Upper lobe of right lung (tissue), 1 donor: ENCODE results near the gene GRIK2. TPM values are rescaled to one million over a fixed set of nuclear protein-coding genes. Genes with fewer than 3 reads are reported as not detected.
A peak's percentile ranks its signal among the peaks of the same experiment; 100 is the strongest.

Experiments
- ATAC-seq: fragments of 200-7000 bp; cut with Tn5 transposase; one replicate; pipeline ENCODE4 v1.9.1; 2020; ENCODE audit warnings: mild to moderate bottlenecking, moderate library complexity
- DNase-seq: peaks from one replicate; pipeline ENCODE4 v3.0.0-alpha.2; 2020
- H3K27ac ChIP-seq: fragments of 200-600 bp; one replicate; pipeline ENCODE4 v1.8.0; 2022
- H3K27me3 ChIP-seq: fragments of 200-600 bp; one replicate; pipeline ENCODE4 v1.8.0; 2022; ENCODE audit warnings: mild to moderate bottlenecking
- H3K36me3 ChIP-seq: fragments of 200-600 bp; one replicate; pipeline ENCODE4 v1.8.0; 2022
- H3K4me1 ChIP-seq: fragments of 200-600 bp; one replicate; pipeline ENCODE4 v1.8.0; 2022
- H3K4me3 ChIP-seq: fragments of 200-600 bp; one replicate; pipeline ENCODE4 v1.8.0; 2022; ENCODE audit warnings: mild to moderate bottlenecking
- H3K9me3 ChIP-seq: fragments of 200-600 bp; one replicate; pipeline ENCODE4 v1.8.0; 2022
- intact Hi-C: fragments of 100-400 bp; cut with DNase I; formaldehyde crosslinking; loops from one replicate; pipeline ENCODE4 v1.11.0; 2022
- total RNA-seq: library from RNA; stranded (reverse); fragmentation: NEBNext Ultra II Directional; extraction: Animal tissue kit (Norgen Biotek cat#: 25700); gene quantifications from one replicate; pipeline ENCODE4 v1.2.1, GENCODE V29; 2021
- TF ChIP-seq, protein P1 (sequence below): fragments of 200-600 bp; IDR thresholded peaks from one replicate; pipeline ENCODE4 v1.8.0; 2022; ENCODE audit warnings: antibody characterized with exemption
- donor health status: DM: no; HTN: yes; CAD: no; lungs with severe emphysema.

The GRIK2 gene
- total RNA-seq, 1 donor from 2014 or later, result 0.38 TPM

DNA sequence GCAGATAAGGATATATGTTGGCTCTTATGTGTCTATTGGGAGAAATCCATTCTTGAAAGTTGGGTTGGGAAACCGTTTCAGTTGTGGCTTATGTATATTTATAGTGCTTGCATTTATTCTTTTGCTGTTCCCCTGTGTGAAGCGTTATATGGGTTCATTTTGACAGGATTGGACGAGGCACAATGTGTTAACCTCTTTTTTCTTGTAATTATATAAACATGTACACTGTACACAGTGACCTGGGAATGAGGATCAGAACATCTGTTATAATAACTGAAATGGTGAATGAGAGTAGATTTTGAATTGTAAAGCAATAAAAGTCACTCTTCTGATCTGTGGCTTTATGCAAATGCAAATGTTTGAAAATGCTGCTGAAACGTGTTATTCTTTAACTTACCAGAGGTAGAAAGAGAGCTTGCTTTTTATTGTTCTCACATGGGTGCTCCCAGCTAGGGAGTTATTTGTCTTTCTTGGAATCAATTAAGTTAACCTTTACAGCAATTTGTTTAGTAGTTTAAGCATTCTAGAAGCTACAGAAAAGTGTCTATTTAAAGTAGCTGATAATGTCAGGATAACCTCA is 213.7 kb downstream of the GRIK2 start:
- no peak for ATAC-seq
- H3K36me3 ChIP-seq, result no peaks in the 10 kb centered on the region
- no peaks in the 10 kb centered on the region for H3K9me3 ChIP-seq
- intact Hi-C loops, result no loop called here
- DNase-seq, result no peak
- H3K27me3 ChIP-seq, result no peaks in the 10 kb centered on the region
- TF ChIP-seq, protein P1, sequence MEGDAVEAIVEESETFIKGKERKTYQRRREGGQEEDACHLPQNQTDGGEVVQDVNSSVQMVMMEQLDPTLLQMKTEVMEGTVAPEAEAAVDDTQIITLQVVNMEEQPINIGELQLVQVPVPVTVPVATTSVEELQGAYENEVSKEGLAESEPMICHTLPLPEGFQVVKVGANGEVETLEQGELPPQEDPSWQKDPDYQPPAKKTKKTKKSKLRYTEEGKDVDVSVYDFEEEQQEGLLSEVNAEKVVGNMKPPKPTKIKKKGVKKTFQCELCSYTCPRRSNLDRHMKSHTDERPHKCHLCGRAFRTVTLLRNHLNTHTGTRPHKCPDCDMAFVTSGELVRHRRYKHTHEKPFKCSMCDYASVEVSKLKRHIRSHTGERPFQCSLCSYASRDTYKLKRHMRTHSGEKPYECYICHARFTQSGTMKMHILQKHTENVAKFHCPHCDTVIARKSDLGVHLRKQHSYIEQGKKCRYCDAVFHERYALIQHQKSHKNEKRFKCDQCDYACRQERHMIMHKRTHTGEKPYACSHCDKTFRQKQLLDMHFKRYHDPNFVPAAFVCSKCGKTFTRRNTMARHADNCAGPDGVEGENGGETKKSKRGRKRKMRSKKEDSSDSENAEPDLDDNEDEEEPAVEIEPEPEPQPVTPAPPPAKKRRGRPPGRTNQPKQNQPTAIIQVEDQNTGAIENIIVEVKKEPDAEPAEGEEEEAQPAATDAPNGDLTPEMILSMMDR, result no peak
- no peaks in the 10 kb centered on the region for H3K4me1 ChIP-seq
- no peak overlapping the region for H3K4me3 ChIP-seq
- no peak overlapping the region for H3K27ac ChIP-seq

DNA sequence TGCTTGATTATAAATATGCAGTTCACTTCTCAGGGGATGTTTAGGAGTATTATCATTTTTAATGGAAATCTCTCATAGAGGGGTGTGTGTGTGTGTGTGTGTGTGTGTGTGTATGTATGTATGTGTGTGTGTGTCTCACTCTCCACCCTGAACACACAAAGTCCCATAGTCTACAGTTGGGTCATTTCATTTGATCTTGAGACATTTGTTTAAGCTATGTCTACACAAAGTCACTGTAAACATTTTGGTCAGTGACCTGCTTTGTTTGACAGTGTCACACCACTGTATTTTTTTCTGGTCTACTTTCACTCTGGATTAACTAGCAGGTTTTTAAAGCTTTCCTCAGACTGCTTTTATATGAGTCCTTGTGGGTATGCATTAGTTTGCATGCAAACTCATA is 215.2 kb downstream of the GRIK2 start:
- no peaks in the 10 kb centered on the region for H3K9me3 ChIP-seq
- ATAC-seq (no peak), DNase-seq (no peak)
- TF ChIP-seq, protein P1, result no peak
- H3K27me3 ChIP-seq, result no peaks in the 10 kb centered on the region
- no peaks in the 10 kb centered on the region for H3K4me1 ChIP-seq
- intact Hi-C loops, result no loop called here
- H3K36me3 ChIP-seq, result no peaks in the 10 kb centered on the region
- no peak overlapping the region for H3K27ac ChIP-seq
- H3K4me3 ChIP-seq, result no peak overlapping the region

- Histone ChIP-seq H3K36me3 (no peaks in the 10 kb centered on the region), H3K27ac (no peak overlapping the region), H3K4me3 (no peak overlapping the region), H3K27me3 (no peaks in the 10 kb centered on the region), H3K9me3 (no peaks in the 10 kb centered on the region), H3K4me1 (no peaks in the 10 kb centered on the region)
- intact Hi-C loops, result no loop called here
- DNase-seq (no peak), ATAC-seq (no peak)
- TF ChIP-seq, protein P1, result no peak
Measured at GRCh38 chr6:101613556-101613955, 220.0 kb downstream of the GRIK2 start.

DNA sequence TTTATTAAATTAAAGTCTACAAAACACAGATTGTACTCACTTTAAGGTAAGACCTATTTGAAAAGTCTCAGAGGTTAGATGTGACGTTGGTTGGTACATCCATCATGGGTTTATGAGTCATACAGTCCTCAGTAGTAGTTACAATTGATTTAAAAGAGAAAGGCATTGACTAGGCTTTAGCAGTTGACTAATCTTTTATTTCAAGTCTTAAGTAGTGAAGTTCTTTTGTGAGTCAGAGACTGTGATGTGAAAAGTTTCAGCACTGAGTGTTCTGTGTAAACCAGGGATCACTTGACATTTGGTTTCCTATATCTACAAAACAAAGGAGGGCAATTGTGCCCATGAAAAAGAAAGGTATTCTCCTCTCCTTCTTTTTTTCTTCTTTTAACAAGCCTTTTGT is 221.3 kb downstream of the GRIK2 start:
- Histone ChIP-seq H3K9me3 (no peaks in the 10 kb centered on the region), H3K27me3 (no peaks in the 10 kb centered on the region), H3K36me3 (no peaks in the 10 kb centered on the region), H3K4me1 (no peaks in the 10 kb centered on the region), H3K4me3 (no peak overlapping the region), H3K27ac (no peak overlapping the region)
- ATAC-seq (no peak), DNase-seq (no peak)
- TF ChIP-seq, protein P1, result no peak
- intact Hi-C loops, result no loop called here

DNA sequence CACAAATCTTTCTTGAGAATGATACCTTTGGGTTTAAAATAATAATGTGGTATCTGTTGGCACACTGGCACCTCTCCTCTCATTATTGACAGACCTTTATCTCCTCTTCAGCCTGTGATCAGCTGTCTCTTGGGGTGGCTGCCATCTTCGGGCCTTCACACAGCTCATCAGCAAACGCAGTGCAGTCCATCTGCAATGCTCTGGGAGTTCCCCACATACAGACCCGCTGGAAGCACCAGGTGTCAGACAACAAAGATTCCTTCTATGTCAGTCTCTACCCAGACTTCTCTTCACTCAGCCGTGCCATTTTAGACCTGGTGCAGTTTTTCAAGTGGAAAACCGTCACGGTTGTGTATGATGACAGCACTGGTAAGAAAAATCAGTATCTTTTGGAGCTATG is 232.8 kb downstream of the GRIK2 start:
- Histone ChIP-seq H3K4me3 (no peak overlapping the region), H3K4me1 (no peaks in the 10 kb centered on the region), H3K27ac (no peak overlapping the region), H3K36me3 (no peaks in the 10 kb centered on the region), H3K27me3 (no peaks in the 10 kb centered on the region), H3K9me3 (no peaks in the 10 kb centered on the region)
- intact Hi-C loops, result no loop called here
- TF ChIP-seq, protein P1, result no peak
- ATAC-seq (no peak), DNase-seq (peak; percentile 27)

DNA sequence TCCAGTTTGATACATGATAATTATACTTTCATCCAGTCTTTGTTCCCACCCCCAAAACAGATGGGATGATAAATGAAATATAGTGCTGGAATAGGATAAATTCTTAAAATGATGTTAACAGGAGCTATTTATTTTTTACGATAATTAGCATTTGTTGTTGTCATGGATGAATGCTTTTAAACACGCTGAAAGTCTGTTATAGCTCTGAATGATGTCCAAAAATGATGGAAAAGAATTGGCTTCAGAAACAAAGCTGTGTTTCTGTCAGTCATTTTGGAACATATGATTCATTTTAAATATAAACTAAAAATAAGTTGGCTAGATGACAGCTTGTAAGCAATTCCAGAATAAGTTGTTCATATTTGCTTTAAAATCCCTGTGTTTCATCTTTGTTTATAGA is 237.4 kb downstream of the GRIK2 start:
- ATAC-seq, result no peak
- Histone ChIP-seq H3K36me3 (no peaks in the 10 kb centered on the region), H3K4me3 (no peak overlapping the region), H3K27me3 (no peaks in the 10 kb centered on the region), H3K27ac (no peak overlapping the region), H3K4me1 (no peaks in the 10 kb centered on the region), H3K9me3 (no peaks in the 10 kb centered on the region)
- TF ChIP-seq, protein P1, result no peak
- no peak for DNase-seq
- intact Hi-C loops, result no loop called here
